ENCODE results near the gene GRID2IP. TPM values are rescaled to one million over a fixed set of nuclear protein-coding genes. Genes with fewer than 3 reads are reported as not detected.
A peak's percentile ranks its signal among the peaks of the same experiment; 100 is the strongest.

Gene GRID2IP
- total RNA-seq, 1 donor from 2014 or later: 0.13 TPM

- Mint-ChIP-seq H3K27ac (ENCODE audit: unreplicated experiment) (no peak overlapping the region), H3K36me3 (ENCODE audit: unreplicated experiment) (no peaks in the 10 kb centered on the region), H3K4me1 (ENCODE audit: unreplicated experiment) (no peaks in the 10 kb centered on the region), H3K9me3 (ENCODE audit: unreplicated experiment) (no peaks in the 10 kb centered on the region), H3K4me3 (ENCODE audit: unreplicated experiment) (no peak overlapping the region), H3K27me3 (ENCODE audit: unreplicated experiment) (peaks cover 8% of the 10 kb centered on the region)
- no peak for DNase-seq (ENCODE audit: extremely low spot score, unreplicated experiment)
- TF ChIP-seq CTCF (IDR thresholded peaks at IDR 0.05): peak; percentile 40
These were observed 7.6 kb upstream of the GRID2IP start for GRCh38 chr7:6558837-6559236.

GRCh38 chr7:6556196-6556595 lies 4.9 kb upstream of the GRID2IP start:
- Mint-ChIP-seq H3K4me3 (ENCODE audit: unreplicated experiment) (no peak overlapping the region), H3K36me3 (ENCODE audit: unreplicated experiment) (no peaks in the 10 kb centered on the region), H3K4me1 (ENCODE audit: unreplicated experiment) (no peaks in the 10 kb centered on the region), H3K9me3 (ENCODE audit: unreplicated experiment) (no peaks in the 10 kb centered on the region), H3K27ac (ENCODE audit: unreplicated experiment) (no peak overlapping the region), H3K27me3 (ENCODE audit: unreplicated experiment) (peaks cover 8% of the 10 kb centered on the region)
- TF ChIP-seq CTCF (IDR thresholded peaks at IDR 0.05): no peak
- no peak for DNase-seq (ENCODE audit: extremely low spot score, unreplicated experiment)

GRCh38 chr7:6554848-6555247 lies 3.6 kb upstream of the GRID2IP start:
- H3K4me1 Mint-ChIP-seq (ENCODE audit: unreplicated experiment): no peaks in the 10 kb centered on the region
- H3K27ac Mint-ChIP-seq (ENCODE audit: unreplicated experiment): no peak overlapping the region
- TF ChIP-seq CTCF (IDR thresholded peaks at IDR 0.05): no peak
- DNase-seq (ENCODE audit: extremely low spot score, unreplicated experiment): no peak
- no peaks in the 10 kb centered on the region for H3K36me3 Mint-ChIP-seq (ENCODE audit: unreplicated experiment)
- peaks cover 5% of the 10 kb centered on the region for H3K27me3 Mint-ChIP-seq (ENCODE audit: unreplicated experiment)
- no peak overlapping the region for H3K4me3 Mint-ChIP-seq (ENCODE audit: unreplicated experiment)
- H3K9me3 Mint-ChIP-seq (ENCODE audit: unreplicated experiment): no peaks in the 10 kb centered on the region

- TF ChIP-seq CTCF (IDR thresholded peaks at IDR 0.05): no peak
- DNase-seq (ENCODE audit: extremely low spot score, unreplicated experiment): no peak
- Mint-ChIP-seq H3K4me1 (ENCODE audit: unreplicated experiment) (no peaks in the 10 kb centered on the region), H3K36me3 (ENCODE audit: unreplicated experiment) (no peaks in the 10 kb centered on the region), H3K4me3 (ENCODE audit: unreplicated experiment) (no peak overlapping the region), H3K27ac (ENCODE audit: unreplicated experiment) (no peak overlapping the region), H3K27me3 (ENCODE audit: unreplicated experiment) (peaks cover 2% of the 10 kb centered on the region), H3K9me3 (ENCODE audit: unreplicated experiment) (no peaks in the 10 kb centered on the region)
These were observed 2.3 kb upstream of the GRID2IP start for GRCh38 chr7:6553448-6554044.

- no peak for TF ChIP-seq CTCF (IDR thresholded peaks at IDR 0.05)
- Mint-ChIP-seq H3K4me1 (ENCODE audit: unreplicated experiment) (no peaks in the 10 kb centered on the region), H3K27ac (ENCODE audit: unreplicated experiment) (no peak overlapping the region), H3K9me3 (ENCODE audit: unreplicated experiment) (no peaks in the 10 kb centered on the region), H3K27me3 (ENCODE audit: unreplicated experiment) (peaks cover 2% of the 10 kb centered on the region), H3K36me3 (ENCODE audit: unreplicated experiment) (no peaks in the 10 kb centered on the region), H3K4me3 (ENCODE audit: unreplicated experiment) (no peak overlapping the region)
- no peak for DNase-seq (ENCODE audit: extremely low spot score, unreplicated experiment)
These were observed 3.9 kb downstream of the GRID2IP start for GRCh38 chr7:6547400-6547799.
